B cell (primary cell): ENCODE data around the gene HEXB. TPM values are rescaled to one million over a fixed set of nuclear protein-coding genes. Genes with fewer than 3 reads are reported as not detected.

Source experiments
- ATAC-seq: fragments of 200-7000 bp; cut with Tn5 transposase; one replicate; pipeline ENCODE4 v1.10.0; 2021; ENCODE audit warnings: low read depth, mild to moderate bottlenecking, moderate number of reproducible peaks, moderate library complexity
- CTCF ChIA-PET: fragments of 350-600 bp; sonication (Branson Sonifier 250); formaldehyde crosslinking; loops from one replicate; lab custom pipeline; 2021; ENCODE audit warnings: antibody characterized with exemption, inconsistent platforms; lab: Charles Lee
- POLR2A ChIA-PET: fragments of 350-600 bp; sonication (Branson Sonifier 250); formaldehyde crosslinking; loops from one replicate; lab custom pipeline; 2021; ENCODE audit warnings: antibody characterized with exemption; lab: Charles Lee
- DNase-seq: peaks from one replicate; pipeline ENCODE4 v3.0.0; 2013
- H2AFZ ChIP-seq: 2 replicates; pipeline ENCODE4 v1.6.1; 2012; ENCODE audit warnings: mild to moderate bottlenecking, low read depth, low read length; ENCODE audit not compliant: insufficient read depth, poor library complexity, severe bottlenecking
- H3K27ac ChIP-seq, 2 donors: 1 replicate in 1 of 2; 2 replicates in 1 of 2; pipeline ENCODE4 v1.5.1; 2012 to 2013; ENCODE audit warnings: low read length in 2 of 2, mild to moderate bottlenecking in 2 of 2, moderate library complexity in 1 of 2
- H3K27me3 ChIP-seq, 4 experiments: fragments of 200-600 bp in 1 of 4; sonication (generic) in 1 of 4; replicated peaks in 1 of 4; 1 replicate in 2 of 4; 2 replicates in 2 of 4; pipeline versions ENCODE4 v1.6.1 to v1.7.0; 2013 to 2016; ENCODE audit warnings: low read length in 3 of 4, mild to moderate bottlenecking in 2 of 4, mixed read lengths in 1 of 4, moderate library complexity in 1 of 4; ENCODE audit not compliant: insufficient read depth in 4 of 4, control insufficient read depth in 3 of 4; ENCODE audit errors: control extremely low read depth in 1 of 4
- H3K36me3 ChIP-seq, 2 experiments: replicated peaks in 1 of 2; 1 replicate in 1 of 2; 2 replicates in 1 of 2; pipeline versions ENCODE4 v1.6.1 to v1.7.1; 2013; ENCODE audit warnings: low read length in 1 of 2; ENCODE audit not compliant: insufficient read depth in 2 of 2, control insufficient read depth in 1 of 2; ENCODE audit errors: control extremely low read depth in 1 of 2, extremely low read depth in 1 of 2
- H3K4me1 ChIP-seq, 2 donors: fragments of 200-600 bp in 1 of 2; sonication (generic) in 1 of 2; 1 replicate in 1 of 2; 2 replicates in 1 of 2; pipeline versions ENCODE4 v1.5.1 to v1.6.1; 2013 to 2017; ENCODE audit warnings: low read length in 2 of 2; ENCODE audit not compliant: control insufficient read depth in 2 of 2, insufficient read depth in 2 of 2
- H3K4me2 ChIP-seq: replicated peaks from 2 replicates; pipeline ENCODE3; 2012; ENCODE audit warnings: mild to moderate bottlenecking, low read depth, low read length; ENCODE audit not compliant: poor library complexity, severe bottlenecking
- H3K4me3 ChIP-seq, 5 experiments: fragments of 200-600 bp in 1 of 5; sonication (generic) in 1 of 5; 1 replicate in 3 of 5; 2 replicates in 2 of 5; pipeline versions ENCODE4 v1.5.1 to v1.7.0; 2011 to 2016; ENCODE audit warnings: low read length in 4 of 5, mild to moderate bottlenecking in 4 of 5, low read depth in 2 of 5, control low read depth in 1 of 5, moderate library complexity in 1 of 5; ENCODE audit not compliant: insufficient read depth in 1 of 5; ENCODE audit errors: control extremely low read depth in 1 of 5, extremely low read depth in 1 of 5
- H3K79me2 ChIP-seq: fragments of 200-600 bp; sonication (generic); one replicate; pipeline ENCODE4 v1.6.0; 2016; ENCODE audit warnings: low read length; ENCODE audit not compliant: control insufficient read depth, insufficient read depth
- H3K9ac ChIP-seq: fragments of 200-600 bp; sonication (generic); 2 replicates; pipeline ENCODE4 v1.6.1; 2017; ENCODE audit warnings: mild to moderate bottlenecking, low read length, moderate library complexity
- H3K9me3 ChIP-seq, 3 donors: one replicate each; pipeline versions ENCODE4 v1.6.1 to v1.7.1; 2013; ENCODE audit warnings: low read length in 2 of 3; ENCODE audit not compliant: control insufficient read depth in 2 of 3, insufficient read depth in 1 of 3; ENCODE audit errors: control extremely low read depth in 1 of 3
- H4K20me1 ChIP-seq: 2 replicates; pipeline ENCODE4 v1.6.0; 2012; ENCODE audit warnings: mild to moderate bottlenecking, low read length; ENCODE audit not compliant: insufficient read depth, control insufficient read depth, poor library complexity, severe bottlenecking
- H3K27ac Mint-ChIP-seq: one replicate; pipeline ENCODE4 v1.8.0; 2021; ENCODE audit warnings: mixed read lengths
- H3K27me3 Mint-ChIP-seq: one replicate; pipeline ENCODE4 v1.8.0; 2021; ENCODE audit warnings: mixed read lengths
- H3K4me1 Mint-ChIP-seq: one replicate; pipeline ENCODE4 v1.8.0; 2021; ENCODE audit warnings: mixed read lengths
- H3K4me3 Mint-ChIP-seq: one replicate; pipeline ENCODE4 v1.8.0; 2021; ENCODE audit warnings: mixed read lengths
- H3K9me3 Mint-ChIP-seq: one replicate; pipeline ENCODE4 v1.8.0; 2022; ENCODE audit warnings: mixed read lengths; ENCODE audit not compliant: insufficient read depth
- EZH2 ChIP-seq: IDR thresholded peaks from 2 replicates; pipeline ENCODE4 v1.6.1; 2012; ENCODE audit warnings: borderline replicate concordance, low read depth, mild to moderate bottlenecking, moderate library complexity, low read length; ENCODE audit not compliant: insufficient read depth, poor library complexity, severe bottlenecking
- WGBS: methylation state at CpG from one replicate; pipeline ENCODE4 v1.1.5; 2013; ENCODE audit warnings: missing lambda C conversion rate; ENCODE audit not compliant: insufficient coverage; 5-methylcytosine and 5-hydroxymethylcytosine counted together
- intact Hi-C: fragments of 100-400 bp; cut with micrococcal nuclease; formaldehyde crosslinking; loops from one replicate; pipeline ENCODE4 v1.10.0; 2022
- polyA plus RNA-seq: library from polyadenylated mRNA; depleted of rRNA; stranded (reverse); fragments of >200 nt; gene quantifications from 2 replicates; pipeline ENCODE4 v1.2.3, GENCODE V29; 2012
- total RNA-seq, 2 donors: library from RNA; stranded (reverse); fragments of 120-200 nt in 1 of 2; gene quantifications; 1 replicate in 1 of 2; 2 replicates in 1 of 2; pipeline versions ENCODE4 v1.2.3 to v1.2.4, GENCODE V29; 2013 to 2022
- TF ChIP-seq, protein P1 (sequence below): fragments of 200-600 bp; IDR thresholded peaks from one replicate; pipeline ENCODE4 v1.8.0; 2022; ENCODE audit warnings: antibody characterized with exemption, mild to moderate bottlenecking

HEXB gene
- total and polyA plus RNA-seq, 2 donors (not counting 1 experiment from before 2014, with no cell fraction given), result 23.6 to 47.1 TPM

DNA sequence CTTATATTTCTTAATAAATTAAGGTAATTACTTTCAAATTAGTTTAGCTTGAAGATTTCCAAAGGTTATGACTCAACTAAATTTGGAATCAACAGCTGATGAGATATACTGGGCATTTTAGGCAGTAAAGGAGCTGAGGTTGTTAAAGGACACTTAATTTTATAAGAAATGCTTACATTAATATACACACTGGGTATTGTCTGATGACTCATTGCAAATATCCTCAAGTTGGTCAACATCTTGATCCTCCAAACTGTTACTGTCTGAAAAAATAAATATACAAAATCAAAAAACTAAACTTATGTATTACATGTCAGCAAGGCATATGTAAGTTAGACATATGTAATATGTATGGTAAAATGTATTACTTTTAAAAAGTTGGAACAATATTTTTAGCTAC, 78.5 kb downstream of the HEXB start:
- H3K4me2 ChIP-seq, result no peak overlapping the region
- H3K27me3 Mint-ChIP-seq, result no peaks in the 10 kb centered on the region
- CTCF ChIA-PET, result interaction anchor here (1.1 kb wide), 1 partner anchor 13 kb away, joined by 5 read pairs; no protein-coding TSS in a partner anchor
- no peak overlapping the region for H3K4me3 ChIP-seq
- no peak for DNase-seq
- ATAC-seq, result no peak
- H2AFZ ChIP-seq, result no peak overlapping the region
- POLR2A ChIA-PET, result no interaction called here
- no peak overlapping the region for H3K27ac ChIP-seq
- TF ChIP-seq, protein P1, sequence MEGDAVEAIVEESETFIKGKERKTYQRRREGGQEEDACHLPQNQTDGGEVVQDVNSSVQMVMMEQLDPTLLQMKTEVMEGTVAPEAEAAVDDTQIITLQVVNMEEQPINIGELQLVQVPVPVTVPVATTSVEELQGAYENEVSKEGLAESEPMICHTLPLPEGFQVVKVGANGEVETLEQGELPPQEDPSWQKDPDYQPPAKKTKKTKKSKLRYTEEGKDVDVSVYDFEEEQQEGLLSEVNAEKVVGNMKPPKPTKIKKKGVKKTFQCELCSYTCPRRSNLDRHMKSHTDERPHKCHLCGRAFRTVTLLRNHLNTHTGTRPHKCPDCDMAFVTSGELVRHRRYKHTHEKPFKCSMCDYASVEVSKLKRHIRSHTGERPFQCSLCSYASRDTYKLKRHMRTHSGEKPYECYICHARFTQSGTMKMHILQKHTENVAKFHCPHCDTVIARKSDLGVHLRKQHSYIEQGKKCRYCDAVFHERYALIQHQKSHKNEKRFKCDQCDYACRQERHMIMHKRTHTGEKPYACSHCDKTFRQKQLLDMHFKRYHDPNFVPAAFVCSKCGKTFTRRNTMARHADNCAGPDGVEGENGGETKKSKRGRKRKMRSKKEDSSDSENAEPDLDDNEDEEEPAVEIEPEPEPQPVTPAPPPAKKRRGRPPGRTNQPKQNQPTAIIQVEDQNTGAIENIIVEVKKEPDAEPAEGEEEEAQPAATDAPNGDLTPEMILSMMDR, result no peak
- TF ChIP-seq EZH2, result no peak
- peaks cover 27% of the 10 kb centered on the region for H3K4me1 Mint-ChIP-seq
- H3K9ac ChIP-seq, result no peak overlapping the region
- no peaks in the 10 kb centered on the region for H3K9me3 ChIP-seq
- peaks cover 20 to 21% of the 10 kb centered on the region in 2 donors for H3K4me1 ChIP-seq
- no peak overlapping the region for H3K4me3 Mint-ChIP-seq
- peaks cover 5 to 24% of the 10 kb centered on the region in 2 experiments for H3K36me3 ChIP-seq
- H3K27ac Mint-ChIP-seq, result no peak overlapping the region
- H3K79me2 ChIP-seq, result peaks cover 47% of the 10 kb centered on the region
- H3K9me3 Mint-ChIP-seq, result no peaks in the 10 kb centered on the region
- intact Hi-C loops, result loop anchor here (10.0 kb wide), 1 partner anchor 1949 kb away; the partner anchor contains the start of gene TNPO1
- H3K27me3 ChIP-seq, result no peaks in the 10 kb centered on the region
- H4K20me1 ChIP-seq, result peaks cover 15% of the 10 kb centered on the region

DNA sequence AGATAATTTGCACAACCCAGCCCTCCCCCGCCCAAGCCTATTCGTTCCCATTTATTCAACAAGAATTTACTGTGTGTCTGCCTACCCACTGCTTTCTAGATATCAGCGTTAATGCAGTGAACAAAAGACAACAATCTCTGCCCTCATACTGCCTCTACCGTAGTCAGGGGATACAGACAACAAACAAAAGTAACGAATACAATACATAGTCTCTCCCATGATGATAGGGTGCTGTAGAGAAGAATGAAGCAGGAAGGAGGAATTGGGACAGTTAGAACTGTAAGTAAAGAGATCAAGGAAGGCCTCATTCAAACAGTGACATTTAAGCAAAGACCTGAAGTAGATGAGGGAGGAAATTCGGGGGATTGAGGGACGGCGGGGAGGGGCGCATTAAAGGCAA, 80.2 kb downstream of the HEXB start:
- ATAC-seq (no peak), DNase-seq (no peak)
- no peaks in the 10 kb centered on the region for H3K27me3 Mint-ChIP-seq
- Histone ChIP-seq H3K4me2 (peak overlapping the region; percentile 34), H3K9me3 (no peaks in the 10 kb centered on the region), H3K36me3 (peaks cover 3 to 23% of the 10 kb centered on the region in 2 experiments), H3K79me2 (peaks cover 47% of the 10 kb centered on the region), H2AFZ (no peak overlapping the region), H3K4me3 (no peak overlapping the region), H3K9ac (no peak overlapping the region), H4K20me1 (peaks cover 15% of the 10 kb centered on the region), H3K27me3 (no peaks in the 10 kb centered on the region), H3K4me1 (peaks cover 20 to 21% of the 10 kb centered on the region in 2 donors), H3K27ac (no peak overlapping the region)
- intact Hi-C loops, result loop anchor here (5.0 to 10.0 kb wide), 2 partner anchors 747 to 1950 kb away; partner anchors contain the start of genes CERT1, POLK and TNPO1
- TF ChIP-seq, protein P1, result no peak
- no peaks in the 10 kb centered on the region for H3K9me3 Mint-ChIP-seq
- H3K4me1 Mint-ChIP-seq, result peaks cover 29% of the 10 kb centered on the region
- H3K27ac Mint-ChIP-seq, result peak overlapping the region; percentile 10
- WGBS, result 94% methylated on average over 3 of the region's 9 CpGs
- CTCF ChIA-PET, result no interaction called here
- peak overlapping the region; percentile 74 for H3K4me3 Mint-ChIP-seq
- POLR2A ChIA-PET, result no interaction called here
